Lung (tissue), 12 donors: ENCODE measurements around the gene TFAP2D. TPM values are rescaled to one million over a fixed set of nuclear protein-coding genes. Genes with fewer than 3 reads are reported as not detected.

Source experiments
- ATAC-seq: fragments of 200-7000 bp; cut with Tn5 transposase; one replicate; pipeline ENCODE4 v1.9.1; 2020; ENCODE audit warnings: moderate number of reproducible peaks; ENCODE audit not compliant: insufficient read depth, low FRiP score
- DNase-seq, 3 donors: peaks; one replicate each; pipeline ENCODE4 v3.0.0-alpha.2; 2013 to 2017
- H3K27ac ChIP-seq, 2 donors: one replicate each; pipeline ENCODE4 v1.5.1; 2013; ENCODE audit warnings: mild to moderate bottlenecking in 2 of 2, moderate library complexity in 2 of 2, control low read depth in 1 of 2, inconsistent platforms in 1 of 2, low read depth in 1 of 2, low read length in 1 of 2
- H3K27me3 ChIP-seq, 3 donors: one replicate each; pipeline ENCODE4 v1.5.1; 2013; ENCODE audit warnings: low read length in 2 of 3; ENCODE audit not compliant: control insufficient read depth in 3 of 3, insufficient read depth in 3 of 3
- H3K36me3 ChIP-seq, 4 donors: one replicate each; pipeline ENCODE4 v1.5.1; 2013; ENCODE audit warnings: low read length in 4 of 4, mild to moderate bottlenecking in 1 of 4, moderate library complexity in 1 of 4; ENCODE audit not compliant: control insufficient read depth in 4 of 4, insufficient read depth in 4 of 4
- H3K4me1 ChIP-seq, 5 donors: one replicate each; pipeline ENCODE4 v1.5.1; 2013; ENCODE audit warnings: low read length in 5 of 5, mild to moderate bottlenecking in 2 of 5, moderate library complexity in 1 of 5; ENCODE audit not compliant: control insufficient read depth in 5 of 5, insufficient read depth in 5 of 5
- H3K4me3 ChIP-seq: one replicate; pipeline ENCODE4 v1.5.1; 2013; ENCODE audit warnings: mild to moderate bottlenecking, control low read depth, moderate library complexity
- H3K9ac ChIP-seq, 2 donors: one replicate each; pipeline ENCODE4 v1.5.1; 2013; ENCODE audit warnings: low read length in 2 of 2, control low read depth in 1 of 2; ENCODE audit not compliant: insufficient read depth in 1 of 2
- H3K9me3 ChIP-seq, 4 donors: one replicate each; pipeline ENCODE4 v1.5.1; 2013; ENCODE audit warnings: low read length in 3 of 4, mild to moderate bottlenecking in 1 of 4, moderate library complexity in 1 of 4; ENCODE audit not compliant: control insufficient read depth in 4 of 4, insufficient read depth in 3 of 4
- CTCF ChIP-seq: IDR thresholded peaks from 2 replicates; pipeline ENCODE4 v1.5.1; 2012; ENCODE audit warnings: mild to moderate bottlenecking; ENCODE audit errors: control extremely low read depth, extremely low read depth
- WGBS, 2 donors: extraction: QIAGEN DNeasy Blood & Tissue Kit; methylation state at CpG; one replicate each; pipeline ENCODE4 v1.1.7; 2013; 5-methylcytosine and 5-hydroxymethylcytosine counted together
- polyA plus RNA-seq, 2 donors: library from polyadenylated mRNA; stranded (reverse); fragments of 200-250 nt; gene quantifications; one replicate each; pipeline ENCODE4 v1.2.1, GENCODE V29; 2013
- total RNA-seq, 2 donors: library from RNA; depleted of rRNA in 1 of 2; stranded (reverse); fragments of >200 nt in 1 of 2; gene quantifications; one replicate each; pipeline ENCODE4 v1.2.1, GENCODE V29; 2014 to 2021
- donor health status: control.
- donor health status: control.
- donor health status: Bipolar disorder and iron deficiency.
- donor health status: healthy.
- donor health status: DM: yes; HTN: yes; CAD: no.

Gene TFAP2D
- total and polyA plus RNA-seq, 4 donors = not detected

GRCh38 chr6:50714487-50715379 lies 1.4 kb downstream of the TFAP2D start:
- Histone ChIP-seq H3K27me3 (peaks cover 11 to 98% (median 64%) of the 10 kb centered on the region in 3 donors), H3K27ac (no peak overlapping the region), H3K4me3 (no peak overlapping the region), H3K9me3 (peaks cover 0 to 4% (median under 1%) of the 10 kb centered on the region in 4 donors), H3K36me3 (no peaks in the 10 kb centered on the region), H3K4me1 (no peaks in the 10 kb centered on the region), H3K9ac (no peak overlapping the region)
- 3 to 4% methylated on average over 51 of the region's 51 CpGs for WGBS, 2 donors
- DNase-seq (peak in 1 of 3 donors; percentile 3), ATAC-seq (no peak)
- TF ChIP-seq CTCF = no peak

DNA sequence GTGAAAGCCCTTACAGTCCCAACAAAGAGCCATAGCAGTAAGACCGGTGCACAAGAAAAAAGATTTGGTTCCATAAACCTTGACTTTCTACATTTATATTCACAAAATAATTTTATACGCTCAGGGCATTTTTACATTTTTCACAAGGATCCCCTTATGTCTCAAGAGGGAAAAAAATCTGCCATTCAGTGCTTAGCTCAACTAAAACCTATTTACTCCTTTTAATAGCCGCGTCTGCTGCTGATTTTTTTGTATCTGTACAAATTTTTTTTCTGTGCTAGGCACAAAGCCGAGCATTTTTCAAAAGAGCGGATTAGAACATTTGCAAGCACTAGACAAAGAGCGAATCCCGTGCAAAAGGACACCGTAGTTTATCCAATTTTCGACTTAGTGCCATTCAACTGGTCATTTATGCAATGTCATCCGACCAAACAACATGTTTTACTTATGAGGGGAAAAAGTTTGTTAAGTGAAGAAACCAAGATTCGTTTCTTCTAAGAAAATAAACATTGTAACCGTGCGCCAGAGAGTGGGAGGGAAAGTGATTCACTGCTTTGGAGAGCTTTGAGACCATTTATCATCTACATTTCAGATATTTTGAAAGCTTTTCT lies 3.7 kb downstream of the TFAP2D start:
- no peak overlapping the region for H3K4me3 ChIP-seq
- 4% methylated on average over 14 of the region's 14 CpGs for WGBS, 2 donors
- H3K9me3 ChIP-seq = peaks cover 0 to 6% (median under 1%) of the 10 kb centered on the region in 4 donors
- H3K9ac ChIP-seq = no peak overlapping the region
- TF ChIP-seq CTCF = no peak
- ATAC-seq (no peak), DNase-seq (no peak)
- no peaks in the 10 kb centered on the region for H3K36me3 ChIP-seq
- H3K27ac ChIP-seq = no peak overlapping the region
- H3K27me3 ChIP-seq = peaks cover 13 to 97% (median 70%) of the 10 kb centered on the region in 3 donors
- no peaks in the 10 kb centered on the region for H3K4me1 ChIP-seq

GRCh38 chr6:50717734-50718457 lies 4.6 kb downstream of the TFAP2D start:
- ATAC-seq (no peak), DNase-seq (no peak)
- Histone ChIP-seq H3K27me3 (peaks cover 17 to 97% (median 72%) of the 10 kb centered on the region in 3 donors), H3K4me3 (no peak overlapping the region), H3K9me3 (peaks cover 0 to 9% (median under 1%) of the 10 kb centered on the region in 4 donors), H3K27ac (no peak overlapping the region), H3K4me1 (no peaks in the 10 kb centered on the region), H3K36me3 (no peaks in the 10 kb centered on the region), H3K9ac (no peak overlapping the region)
- 4% methylated on average over 9 of the region's 9 CpGs for WGBS, 2 donors
- no peak for TF ChIP-seq CTCF
